Measurements from ENCODE around the gene PRICKLE2.

- TF ChIP-seq CTCF (IDR thresholded peaks at IDR 0.05) (no peak), POLR2A (IDR thresholded peaks at IDR 0.05) (no peak)
Observed at GRCh38 chr3:64093211-64093610, 132.1 kb downstream of the PRICKLE2 start.
